Parathyroid adenoma (tissue), 2 donors: Measurements from ENCODE around the gene ZNF384.

Source experiments
- H2AFZ ChIP-seq: fragments of 300-600 bp; sonication (generic); one replicate; pipeline ENCODE4 v1.7.0; 2017; ENCODE audit warnings: antibody characterized with exemption, mild to moderate bottlenecking
- H3K27ac ChIP-seq: fragments of 300-600 bp; sonication (generic); one replicate; pipeline ENCODE4 v1.7.0; 2017
- H3K27me3 ChIP-seq: fragments of 300-600 bp; sonication (generic); one replicate; pipeline ENCODE4 v1.7.0; 2017; ENCODE audit warnings: low read length; ENCODE audit not compliant: control insufficient read depth, insufficient read depth
- H3K36me3 ChIP-seq: fragments of 300-600 bp; sonication (generic); one replicate; pipeline ENCODE4 v1.7.0; 2017; ENCODE audit warnings: low read length; ENCODE audit not compliant: control insufficient read depth, insufficient read depth
- H3K4me1 ChIP-seq: fragments of 300-600 bp; sonication (generic); one replicate; pipeline ENCODE4 v1.7.0; 2017; ENCODE audit warnings: control low read depth
- H3K4me2 ChIP-seq: fragments of 300-600 bp; sonication (generic); one replicate; pipeline ENCODE4 v1.7.0; 2017; ENCODE audit warnings: low read length
- H3K4me3 ChIP-seq: fragments of 300-600 bp; sonication (generic); one replicate; pipeline ENCODE4 v1.7.0; 2017; ENCODE audit warnings: low read depth, low read length
- H3K79me2 ChIP-seq: fragments of 300-600 bp; sonication (generic); one replicate; pipeline ENCODE4 v1.7.0; 2017; ENCODE audit warnings: control low read depth
- H3K9ac ChIP-seq: fragments of 300-600 bp; sonication (generic); one replicate; pipeline ENCODE4 v1.7.0; 2017; ENCODE audit warnings: mild to moderate bottlenecking
- H3K9me3 ChIP-seq: fragments of 300-600 bp; sonication (generic); one replicate; pipeline ENCODE4 v1.7.0; 2017; ENCODE audit warnings: low read length; ENCODE audit not compliant: control insufficient read depth
- CTCF ChIP-seq: fragments of 300-600 bp; sonication (generic); IDR thresholded peaks from one replicate; pipeline ENCODE4 v1.7.0; 2017; ENCODE audit warnings: antibody characterized with exemption, mild to moderate bottlenecking
- donor health status: primary hyperparathyroidism.

Gene ZNF384

DNA sequence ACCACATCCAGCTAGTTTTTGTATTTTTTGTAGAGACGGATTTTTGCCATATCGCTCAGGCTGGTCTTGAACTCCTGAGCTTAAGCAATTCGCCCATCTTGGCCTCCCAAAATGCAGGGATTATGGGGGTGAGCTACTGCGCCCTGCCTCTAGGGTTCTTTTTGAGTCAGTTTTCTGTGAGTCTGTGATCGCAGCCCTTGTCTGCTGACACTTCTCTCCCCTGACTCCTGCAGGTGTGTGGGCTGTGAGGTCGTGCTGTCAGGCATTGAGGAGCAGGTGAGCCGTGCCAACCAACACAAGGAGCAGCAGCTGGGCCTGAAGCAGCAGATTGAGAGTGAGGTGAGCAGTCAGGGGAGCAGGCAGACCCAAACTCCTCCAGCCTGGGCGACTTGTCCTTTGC is 41.0 kb upstream of the ZNF384 start:
- no peak overlapping the region for H3K4me2 ChIP-seq
- H3K4me1 ChIP-seq = no peaks in the 10 kb centered on the region
- no peaks in the 10 kb centered on the region for H3K9me3 ChIP-seq
- TF ChIP-seq CTCF = no peak
- H3K27ac ChIP-seq = no peak overlapping the region
- H3K27me3 ChIP-seq = no peaks in the 10 kb centered on the region
- H3K79me2 ChIP-seq = no peaks in the 10 kb centered on the region
- H3K4me3 ChIP-seq = no peak overlapping the region
- no peaks in the 10 kb centered on the region for H3K36me3 ChIP-seq
- H2AFZ ChIP-seq = no peak overlapping the region
- H3K9ac ChIP-seq = no peak overlapping the region

GRCh38 chr12:6729186-6729585 is 40.0 kb upstream of the ZNF384 start:
- H3K4me2 ChIP-seq = no peak overlapping the region
- TF ChIP-seq CTCF = no peak
- H3K9me3 ChIP-seq = no peaks in the 10 kb centered on the region
- H3K27ac ChIP-seq = no peak overlapping the region
- no peak overlapping the region for H3K4me3 ChIP-seq
- H3K4me1 ChIP-seq = no peaks in the 10 kb centered on the region
- H3K79me2 ChIP-seq = no peaks in the 10 kb centered on the region
- H3K36me3 ChIP-seq = no peaks in the 10 kb centered on the region
- no peaks in the 10 kb centered on the region for H3K27me3 ChIP-seq
- no peak overlapping the region for H2AFZ ChIP-seq
- no peak overlapping the region for H3K9ac ChIP-seq

DNA sequence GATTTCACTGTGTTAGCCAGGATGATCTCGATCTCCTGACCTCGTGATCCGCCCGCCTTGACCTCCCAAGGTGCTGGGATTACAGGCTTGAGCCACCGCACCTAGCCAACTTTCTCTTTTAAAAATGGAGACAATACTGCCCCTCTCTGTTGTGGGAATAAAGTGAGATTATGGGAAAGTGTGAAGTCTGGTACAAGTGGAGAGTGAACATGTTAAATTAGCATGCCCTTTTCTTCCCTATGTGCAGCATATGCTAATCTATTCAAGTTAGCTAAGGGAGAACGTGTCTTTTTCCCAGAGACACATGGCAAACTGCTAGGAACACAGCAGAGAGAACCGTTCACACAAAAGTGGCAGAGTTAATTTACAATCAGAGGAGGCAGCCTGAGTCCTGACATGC is 36.2 kb upstream of the ZNF384 start:
- no peaks in the 10 kb centered on the region for H3K9me3 ChIP-seq
- H3K4me3 ChIP-seq = no peak overlapping the region
- no peaks in the 10 kb centered on the region for H3K4me1 ChIP-seq

DNA sequence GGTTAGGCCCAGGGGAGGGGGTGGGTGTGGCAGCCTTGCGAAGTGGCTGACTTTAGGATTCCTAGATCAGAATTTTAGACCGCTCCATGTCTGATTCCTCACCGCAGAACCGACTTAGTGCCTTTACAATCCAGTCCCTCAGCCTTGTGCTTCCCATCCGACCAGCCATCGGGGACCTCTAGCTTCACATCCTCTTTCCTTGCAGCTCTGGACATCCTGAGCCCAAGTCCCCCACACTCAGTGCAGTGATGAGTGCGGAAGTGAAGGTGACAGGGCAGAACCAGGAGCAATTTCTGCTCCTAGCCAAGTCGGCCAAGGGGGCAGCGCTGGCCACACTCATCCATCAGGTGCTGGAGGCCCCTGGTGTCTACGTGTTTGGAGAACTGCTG is 35.2 kb upstream of the ZNF384 start:
- H3K36me3 ChIP-seq = no peaks in the 10 kb centered on the region
- no peak for TF ChIP-seq CTCF
- no peaks in the 10 kb centered on the region for H3K27me3 ChIP-seq
- H3K27ac ChIP-seq = peak overlapping the region; percentile 84
- peak overlapping the region; percentile 87 for H3K4me3 ChIP-seq
- no peaks in the 10 kb centered on the region for H3K79me2 ChIP-seq
- H3K4me1 ChIP-seq = no peaks in the 10 kb centered on the region
- H3K9ac ChIP-seq = no peak overlapping the region
- H3K4me2 ChIP-seq = peak overlapping the region; percentile 99
- H3K9me3 ChIP-seq = no peaks in the 10 kb centered on the region
- peak overlapping the region; percentile 80 for H2AFZ ChIP-seq

More for the DNA sequence above, 36.2 kb upstream of the ZNF384 start:
- no peak overlapping the region for H3K4me2 ChIP-seq
- H3K27me3 ChIP-seq = no peaks in the 10 kb centered on the region
- H3K9ac ChIP-seq = no peak overlapping the region
- H3K36me3 ChIP-seq = no peaks in the 10 kb centered on the region
- H3K27ac ChIP-seq = no peak overlapping the region
- TF ChIP-seq CTCF = no peak
- H3K79me2 ChIP-seq = no peaks in the 10 kb centered on the region
- H2AFZ ChIP-seq = no peak overlapping the region

- Histone ChIP-seq H3K79me2 (no peaks in the 10 kb centered on the region), H3K27me3 (no peaks in the 10 kb centered on the region), H3K9ac (no peak within 1 kb of the TSS), H3K4me3 (peak within 1 kb of the TSS; percentile 87), H3K9me3 (no peaks in the 10 kb centered on the region), H3K4me2 (peak within 1 kb of the TSS; percentile 99), H3K4me1 (no peaks in the 10 kb centered on the region), H3K27ac (peak within 1 kb of the TSS; percentile 84), H3K36me3 (no peaks in the 10 kb centered on the region), H2AFZ (peak within 1 kb of the TSS; percentile 80)
- no peak for TF ChIP-seq CTCF
Measured at GRCh38 chr12:6723607-6724408, 34.6 kb upstream of the ZNF384 start, which contains the start of gene COPS7A. TSS of gene COPS7A (plus strand) at chr12:6724046. CDS start at chr12:6724657, 611 bp downstream.
